Smooth muscle cell (in vitro differentiated cells): ENCODE measurements around the gene MRGPRE. TPM values are rescaled to one million over a fixed set of nuclear protein-coding genes. Genes with fewer than 3 reads are reported as not detected.

Experiments
- DNase-seq: peaks from one replicate; lab custom pipeline; 2025; ENCODE audit not compliant: unreplicated experiment; lab: John Stamatoyannopoulos, UW
- H2AFZ ChIP-seq: fragments of 200-600 bp; sonication (generic); 2 replicates; pipeline ENCODE4 v1.6.0; 2016; ENCODE audit warnings: antibody characterized with exemption, low read depth, mild to moderate bottlenecking
- H3F3A ChIP-seq: fragments of 200-600 bp; sonication (generic); 2 replicates; pipeline ENCODE4 v1.6.0; 2017; ENCODE audit warnings: antibody characterized with exemption, low read depth
- H3K27ac ChIP-seq: fragments of 200-600 bp; sonication (generic); 2 replicates; pipeline ENCODE4 v1.5.1; 2016; ENCODE audit warnings: low read depth, mild to moderate bottlenecking
- H3K27me3 ChIP-seq: fragments of 200-600 bp; sonication (generic); 2 replicates; pipeline ENCODE4 v1.6.1; 2016; ENCODE audit warnings: low read depth, mild to moderate bottlenecking
- H3K36me3 ChIP-seq: fragments of 200-600 bp; sonication (generic); 2 replicates; pipeline ENCODE4 v1.5.1; 2016; ENCODE audit warnings: low read depth
- H3K4me1 ChIP-seq: fragments of 200-600 bp; sonication (generic); 2 replicates; pipeline ENCODE4 v1.5.1; 2016; ENCODE audit warnings: low read depth
- H3K4me2 ChIP-seq: fragments of 200-600 bp; sonication (generic); 2 replicates; pipeline ENCODE4 v1.6.0; 2016; ENCODE audit warnings: mild to moderate bottlenecking
- H3K4me3 ChIP-seq: fragments of 200-600 bp; sonication (generic); 2 replicates; pipeline ENCODE4 v1.5.1; 2016; ENCODE audit warnings: mild to moderate bottlenecking
- H3K79me2 ChIP-seq: fragments of 200-600 bp; sonication (generic); 2 replicates; pipeline ENCODE4 v1.6.0; 2016; ENCODE audit warnings: low read depth, mild to moderate bottlenecking
- H3K9ac ChIP-seq: fragments of 200-600 bp; sonication (generic); 2 replicates; pipeline ENCODE4 v1.6.0; 2016; ENCODE audit warnings: low read depth
- H3K9me3 ChIP-seq: fragments of 200-600 bp; sonication (generic); replicated peaks from 2 replicates; pipeline ENCODE4 v1.5.1; 2016; ENCODE audit warnings: low read depth
- H4K20me1 ChIP-seq: fragments of 200-600 bp; sonication (generic); 2 replicates; pipeline ENCODE4 v1.6.0; 2016; ENCODE audit warnings: low read depth
- CTCF ChIP-seq: fragments of 200-600 bp; sonication (generic); IDR thresholded peaks from 2 replicates; pipeline ENCODE4 v1.5.1; 2017; ENCODE audit warnings: borderline replicate concordance, mild to moderate bottlenecking, antibody characterized with exemption; ENCODE audit not compliant: insufficient read depth, poor library complexity, severe bottlenecking
- WGBS: methylation state at CpG from one replicate; pipeline ENCODE4 v1.1.7; 2016; ENCODE audit warnings: low lambda C conversion rate; 5-methylcytosine and 5-hydroxymethylcytosine counted together
- polyA plus RNA-seq: library from polyadenylated mRNA; unstranded; fragments of >200 nt; fragmentation: Nextera tagmentation; extraction: Ambion mirVana; gene quantifications from 2 replicates; pipeline ENCODE4 v1.2.1, GENCODE V29; 2016
- total RNA-seq: library from RNA; depleted of rRNA; stranded (reverse); fragments of >200 nt; gene quantifications from 2 replicates; pipeline ENCODE4 v1.2.3, GENCODE V29; 2014

Gene MRGPRE
- total and polyA plus RNA-seq, 2 experiments from 2014 or later, result not detected

GRCh38 chr11:3208272-3208671 lies 23.9 kb downstream of the MRGPRE start:
- Histone ChIP-seq H3K4me3 (no peak overlapping the region), H3K9me3 (no peaks in the 10 kb centered on the region), H2AFZ (no peak overlapping the region), H3K36me3 (no peaks in the 10 kb centered on the region), H3K27me3 (peaks cover 26% of the 10 kb centered on the region), H3K4me2 (no peak overlapping the region), H3F3A (no peaks in the 10 kb centered on the region), H3K4me1 (peaks cover 4% of the 10 kb centered on the region), H3K9ac (no peak overlapping the region), H4K20me1 (no peaks in the 10 kb centered on the region), H3K27ac (no peak overlapping the region), H3K79me2 (no peaks in the 10 kb centered on the region)
- 89% methylated on average over 6 of the region's 6 CpGs for WGBS
- TF ChIP-seq CTCF, result no peak
- no peak for DNase-seq

GRCh38 chr11:3207526-3208189 lies 24.6 kb downstream of the MRGPRE start:
- TF ChIP-seq CTCF, result no peak
- 80% methylated on average over 8 of the region's 8 CpGs for WGBS
- no peak for DNase-seq

GRCh38 chr11:3206922-3207204 lies 25.4 kb downstream of the MRGPRE start:
- H3K9ac ChIP-seq, result no peak overlapping the region
- no peaks in the 10 kb centered on the region for H3K9me3 ChIP-seq
- H3K36me3 ChIP-seq, result no peaks in the 10 kb centered on the region
- DNase-seq, result no peak
- no peaks in the 10 kb centered on the region for H4K20me1 ChIP-seq
- H3F3A ChIP-seq, result no peaks in the 10 kb centered on the region
- WGBS, result 100% methylated on average over 1 of the region's 1 CpG
- no peak overlapping the region for H2AFZ ChIP-seq
- H3K4me2 ChIP-seq, result no peak overlapping the region
- no peak overlapping the region for H3K4me3 ChIP-seq
- peaks cover 41% of the 10 kb centered on the region for H3K27me3 ChIP-seq
- no peaks in the 10 kb centered on the region for H3K79me2 ChIP-seq
- no peak overlapping the region for H3K27ac ChIP-seq
- no peak for TF ChIP-seq CTCF
- peaks cover 10% of the 10 kb centered on the region for H3K4me1 ChIP-seq

More at GRCh38 chr11:3207526-3208189, 24.6 kb downstream of the MRGPRE start:
- no peaks in the 10 kb centered on the region for H3K79me2 ChIP-seq
- H3K9me3 ChIP-seq, result no peaks in the 10 kb centered on the region
- no peak overlapping the region for H3K9ac ChIP-seq
- no peaks in the 10 kb centered on the region for H3F3A ChIP-seq
- H3K36me3 ChIP-seq, result no peaks in the 10 kb centered on the region
- H4K20me1 ChIP-seq, result no peaks in the 10 kb centered on the region
- H2AFZ ChIP-seq, result no peak overlapping the region
- H3K4me2 ChIP-seq, result no peak overlapping the region
- no peak overlapping the region for H3K4me3 ChIP-seq
- no peak overlapping the region for H3K27ac ChIP-seq
- H3K27me3 ChIP-seq, result peaks cover 33% of the 10 kb centered on the region
- peaks cover 10% of the 10 kb centered on the region for H3K4me1 ChIP-seq
